PC-9 (cell line): ENCODE measurements around the gene TRABD2B. TPM values are rescaled to one million over a fixed set of nuclear protein-coding genes. Genes with fewer than 3 reads are reported as not detected.

Experiments
- BruUV-seq: library from RNA; stranded (reverse); fragments of 400-500 nt; replicated peaks from 2 replicates; lab custom pipeline; 2021; lab: Mats Ljungman, UMichigan
- CTCF ChIA-PET: fragments of 300-600 bp; sonication (Branson Sonifier 250); formaldehyde crosslinking; loops from one replicate; lab custom pipeline; 2022; ENCODE audit warnings: antibody characterized with exemption; lab: Charles Lee
- POLR2A ChIA-PET: fragments of 300-600 bp; sonication (Branson Sonifier 250); formaldehyde crosslinking; loops from one replicate; lab custom pipeline; 2022; ENCODE audit warnings: antibody characterized with exemption; ENCODE audit not compliant: unreplicated experiment; lab: Charles Lee
- DNase-seq, 2 experiments: peaks; one replicate each; pipeline versions ENCODE4 v3.0.0 to v3.0.0-alpha.2; 2015 to 2022; ENCODE audit warnings: mixed read lengths in 1 of 2
- H2AFZ ChIP-seq: fragments of 200-600 bp; sonication (generic); 2 replicates; pipeline ENCODE4 v1.8.1; 2017; ENCODE audit warnings: antibody characterized with exemption
- H3F3A ChIP-seq: fragments of 200-600 bp; sonication (generic); 2 replicates; pipeline ENCODE4 v1.8.1; 2017; ENCODE audit warnings: antibody characterized with exemption, mild to moderate bottlenecking, low read depth; ENCODE audit not compliant: insufficient read depth
- H3K27ac ChIP-seq: fragments of 200-600 bp; sonication (generic); 2 replicates; pipeline ENCODE4 v1.6.1; 2016; ENCODE audit warnings: mixed run types
- H3K27me3 ChIP-seq: fragments of 200-600 bp; sonication (generic); 2 replicates; pipeline ENCODE4 v1.6.1; 2016; ENCODE audit warnings: low read depth, mixed run types; ENCODE audit not compliant: insufficient read depth
- H3K36me3 ChIP-seq: fragments of 200-600 bp; sonication (generic); 2 replicates; pipeline ENCODE4 v1.6.1; 2016; ENCODE audit warnings: low read depth, mixed run types
- H3K4me1 ChIP-seq: fragments of 200-600 bp; sonication (generic); replicated peaks from 2 replicates; pipeline ENCODE4 v1.6.1; 2016; ENCODE audit warnings: mixed run types; ENCODE audit not compliant: insufficient read depth
- H3K4me2 ChIP-seq: fragments of 200-600 bp; sonication (generic); 2 replicates; pipeline ENCODE4 v1.6.1; 2017; ENCODE audit warnings: mixed run types
- H3K4me3 ChIP-seq: fragments of 200-600 bp; sonication (generic); 2 replicates; pipeline ENCODE4 v1.6.1; 2016; ENCODE audit warnings: mixed run types
- H3K79me2 ChIP-seq: fragments of 200-600 bp; sonication (generic); 2 replicates; pipeline ENCODE4 v1.6.1; 2017; ENCODE audit warnings: low read depth, mixed run types
- H3K9me2 ChIP-seq: fragments of 200-600 bp; sonication (generic); 2 replicates; pipeline ENCODE4 v1.8.1; 2017; ENCODE audit warnings: mild to moderate bottlenecking; ENCODE audit not compliant: insufficient read depth
- H3K9me3 ChIP-seq: fragments of 200-600 bp; sonication (generic); 2 replicates; pipeline ENCODE4 v1.8.1; 2016; ENCODE audit warnings: low read depth; ENCODE audit not compliant: insufficient read depth
- H4K20me1 ChIP-seq: fragments of 200-600 bp; sonication (generic); 2 replicates; pipeline ENCODE4 v1.8.1; 2017; ENCODE audit not compliant: insufficient read depth
- CTCF ChIP-seq: fragments of 200-600 bp; sonication (generic); conservative IDR thresholded peaks from 2 replicates; pipeline ENCODE4 v1.6.1; 2017; ENCODE audit warnings: mixed run types, antibody characterized with exemption, mild to moderate bottlenecking, moderate library complexity
- EZH2 ChIP-seq: fragments of 200-600 bp; sonication (generic); IDR thresholded peaks from 2 replicates; pipeline ENCODE4 v1.8.0; 2017; ENCODE audit warnings: antibody characterized with exemption, low read depth
- intact Hi-C: fragments of 100-400 bp; cut with micrococcal nuclease; formaldehyde crosslinking; loops from one replicate; pipeline ENCODE4 v1.10.0; 2022; ENCODE audit not compliant: unreplicated experiment
- total RNA-seq: library from RNA; stranded (reverse); gene quantifications from 2 replicates; pipeline ENCODE4 v1.2.3, GENCODE V29; 2021

The TRABD2B gene
- total RNA-seq, 1 experiment from 2014 or later = not detected

- no peaks in the 10 kb centered on the region for H3F3A ChIP-seq
- no peaks in the 10 kb centered on the region; the same call in 1 of the 2 replicates for H3K4me1 ChIP-seq
- no TSS peak for BruUV-seq
- H3K4me2 ChIP-seq = no peak overlapping the region
- no peak overlapping the region for H3K4me3 ChIP-seq
- H3K36me3 ChIP-seq = no peaks in the 10 kb centered on the region
- H3K27ac ChIP-seq = no peak overlapping the region
- H3K79me2 ChIP-seq = no peaks in the 10 kb centered on the region
- peaks cover 48% of the 10 kb centered on the region for H3K27me3 ChIP-seq
- no peaks in the 10 kb centered on the region for H3K9me2 ChIP-seq
- no peaks in the 10 kb centered on the region; the same call in 1 of the 2 replicates for H4K20me1 ChIP-seq
- no peak for DNase-seq
- no peak for TF ChIP-seq CTCF
- no peak for TF ChIP-seq EZH2
- intact Hi-C loops = no loop called here
- ChIA-PET CTCF (no interaction called here), POLR2A (no interaction called here)
- no peaks in the 10 kb centered on the region for H3K9me3 ChIP-seq
- no peak overlapping the region for H2AFZ ChIP-seq
Observed at GRCh38 chr1:47713975-47714767, 283.0 kb downstream of the TRABD2B start.

- intact Hi-C loops = no loop called here
- no peak overlapping the region for H3K27ac ChIP-seq
- CTCF ChIA-PET = no interaction called here
- no peaks in the 10 kb centered on the region; the same call in 1 of the 2 replicates for H3K4me1 ChIP-seq
- no peak overlapping the region for H2AFZ ChIP-seq
- H3K9me3 ChIP-seq = no peaks in the 10 kb centered on the region
- POLR2A ChIA-PET = no interaction called here
- peaks cover 46% of the 10 kb centered on the region for H3K27me3 ChIP-seq
- no peak overlapping the region for H3K4me3 ChIP-seq
- no peak for TF ChIP-seq EZH2
- no peak for TF ChIP-seq CTCF
- no peaks in the 10 kb centered on the region for H3K9me2 ChIP-seq
- no TSS peak for BruUV-seq
- no peaks in the 10 kb centered on the region for H3K36me3 ChIP-seq
- no peak overlapping the region for H3K4me2 ChIP-seq
- no peaks in the 10 kb centered on the region for H3F3A ChIP-seq
- no peaks in the 10 kb centered on the region; the same call in 1 of the 2 replicates for H4K20me1 ChIP-seq
- H3K79me2 ChIP-seq = no peaks in the 10 kb centered on the region
- DNase-seq = no peak
Observed at GRCh38 chr1:47713333-47713953, 283.7 kb downstream of the TRABD2B start.

- Histone ChIP-seq H3K9me3 (no peaks in the 10 kb centered on the region), H4K20me1 (no peaks in the 10 kb centered on the region; the same call in 1 of the 2 replicates), H3K36me3 (no peaks in the 10 kb centered on the region), H3K9me2 (no peaks in the 10 kb centered on the region), H3K27me3 (peaks cover 46% of the 10 kb centered on the region), H3K79me2 (no peaks in the 10 kb centered on the region), H2AFZ (no peak overlapping the region), H3K27ac (no peak overlapping the region), H3K4me1 (no peaks in the 10 kb centered on the region; the same call in 1 of the 2 replicates), H3F3A (no peaks in the 10 kb centered on the region), H3K4me3 (no peak overlapping the region), H3K4me2 (no peak overlapping the region)
- ChIA-PET POLR2A (no interaction called here), CTCF (no interaction called here)
- BruUV-seq = no TSS peak
- TF ChIP-seq EZH2 (no peak), CTCF (no peak)
- no peak for DNase-seq
- intact Hi-C loops = no loop called here
Observed at GRCh38 chr1:47712596-47713299, 284.4 kb downstream of the TRABD2B start.
